Measurements from ENCODE around the gene PLG. TPM values are rescaled to one million over a fixed set of nuclear protein-coding genes. Genes with fewer than 3 reads are reported as not detected.

PLG gene
- not detected in 2 replicates for total RNA-seq

GRCh38 chr6:160701918-160702680, at the start of gene PLG:
Gene PLG (plus strand): TSS chr6:160702244. CDS start chr6:160702305, 61 bp downstream.

GRCh38 chr6:160664198-160664597, 37.8 kb upstream of the PLG start, which contains the start of gene LPA:
Gene LPA (minus strand): TSS chr6:160664275. CDS start chr6:160664214, 61 bp downstream.

Other genes with a start within 250 kb of the PLG start
- gene LPA, start 38.0 kb upstream of the PLG start, total RNA-seq = not detected in 2 replicates

All from hair follicular keratinocyte (primary cell).